Activated T-cell treated with anti-CD3 and anti-CD28 coated beads, Interleukin-2, amount 50 U/mL, for 24 hours (primary cell): Measurements from ENCODE around the gene TMA7.

Experiments used
- DNase-seq: peaks from one replicate; pipeline ENCODE4 v3.0.0-alpha.2; 2020
- H3K27ac Mint-ChIP-seq: 2 replicates; pipeline ENCODE4 v1.8.0; 2020; ENCODE audit warnings: mild to moderate bottlenecking, mixed read lengths
- H3K27me3 Mint-ChIP-seq: 2 replicates; pipeline ENCODE4 v1.8.0; 2020; ENCODE audit warnings: mixed read lengths
- H3K36me3 Mint-ChIP-seq: 2 replicates; pipeline ENCODE4 v1.8.0; 2020; ENCODE audit warnings: low read depth, mixed read lengths
- H3K4me1 Mint-ChIP-seq: 2 replicates; pipeline ENCODE4 v1.8.0; 2020; ENCODE audit warnings: low read depth, mixed read lengths
- H3K4me3 Mint-ChIP-seq: 2 replicates; pipeline ENCODE4 v1.8.0; 2020; ENCODE audit warnings: mild to moderate bottlenecking, moderate library complexity, mixed read lengths
- H3K9me3 Mint-ChIP-seq: 2 replicates; pipeline ENCODE4 v1.8.0; 2020; ENCODE audit warnings: mixed read lengths

TMA7 gene

DNA sequence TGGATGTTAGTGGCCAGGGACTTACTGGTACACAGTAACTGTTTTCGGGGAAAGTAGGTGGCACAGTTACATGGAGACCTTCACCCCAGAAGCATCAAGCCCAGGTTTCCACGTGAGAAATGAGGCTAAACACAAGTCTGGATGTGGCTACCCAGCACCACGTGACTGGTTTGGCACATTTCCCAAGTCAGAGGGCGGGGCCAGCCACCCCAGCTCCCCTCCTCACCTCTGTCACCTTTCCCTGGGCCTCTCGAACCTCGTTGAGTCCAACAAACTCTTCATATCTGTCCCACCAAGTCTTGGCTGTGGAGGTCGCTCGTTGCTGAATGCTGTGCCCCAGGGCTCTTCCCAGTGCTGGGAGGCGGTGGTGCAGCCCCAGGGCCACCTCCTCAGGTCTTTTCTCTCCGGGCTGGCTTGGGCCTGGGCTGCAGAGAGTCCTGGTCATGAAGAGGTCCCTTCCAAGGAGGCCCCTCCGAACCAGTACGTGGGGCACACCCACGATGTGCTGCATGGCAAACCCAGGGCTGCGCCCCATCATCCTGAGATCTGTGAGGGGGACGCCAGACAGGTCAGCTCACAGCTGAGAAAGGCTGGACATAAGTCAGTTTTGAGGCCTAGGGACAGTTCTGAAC, 5.3 kb upstream of the TMA7 start:
- DNase-seq = no peak
- H3K4me1 Mint-ChIP-seq = peaks cover 31% of the 10 kb centered on the region
- H3K36me3 Mint-ChIP-seq = peaks cover 47% of the 10 kb centered on the region
- no peak overlapping the region for H3K4me3 Mint-ChIP-seq
- H3K27ac Mint-ChIP-seq = no peak overlapping the region
- H3K27me3 Mint-ChIP-seq = no peaks in the 10 kb centered on the region
- no peaks in the 10 kb centered on the region for H3K9me3 Mint-ChIP-seq

- peaks cover 52% of the 10 kb centered on the region for H3K36me3 Mint-ChIP-seq
- DNase-seq = no peak
- no peaks in the 10 kb centered on the region for H3K9me3 Mint-ChIP-seq
- H3K27me3 Mint-ChIP-seq = no peaks in the 10 kb centered on the region
- H3K4me1 Mint-ChIP-seq = peaks cover 30% of the 10 kb centered on the region
- H3K27ac Mint-ChIP-seq = peak overlapping the region; percentile 2
- H3K4me3 Mint-ChIP-seq = no peak overlapping the region
Measured at GRCh38 chr3:48435223-48435595, 4.8 kb upstream of the TMA7 start.

- Mint-ChIP-seq H3K4me3 (no peak overlapping the region), H3K4me1 (peaks cover 26% of the 10 kb centered on the region), H3K27ac (no peak overlapping the region), H3K36me3 (peaks cover 55% of the 10 kb centered on the region), H3K9me3 (no peaks in the 10 kb centered on the region), H3K27me3 (no peaks in the 10 kb centered on the region)
- peak; percentile 88 for DNase-seq
Measured at GRCh38 chr3:48435774-48436476, 4.1 kb upstream of the TMA7 start.

- Mint-ChIP-seq H3K27ac (no peak overlapping the region), H3K36me3 (peaks cover 54% of the 10 kb centered on the region), H3K4me1 (peaks cover 26% of the 10 kb centered on the region), H3K27me3 (no peaks in the 10 kb centered on the region), H3K4me3 (no peak overlapping the region), H3K9me3 (no peaks in the 10 kb centered on the region)
- no peak for DNase-seq
Measured at GRCh38 chr3:48436477-48436787, 3.6 kb upstream of the TMA7 start.

- Mint-ChIP-seq H3K9me3 (no peaks in the 10 kb centered on the region), H3K27ac (no peak overlapping the region), H3K27me3 (no peaks in the 10 kb centered on the region), H3K4me3 (no peak overlapping the region), H3K4me1 (peaks cover 31% of the 10 kb centered on the region), H3K36me3 (peaks cover 54% of the 10 kb centered on the region)
- DNase-seq = no peak
Measured at GRCh38 chr3:48436855-48437254, 3.2 kb upstream of the TMA7 start.

DNA sequence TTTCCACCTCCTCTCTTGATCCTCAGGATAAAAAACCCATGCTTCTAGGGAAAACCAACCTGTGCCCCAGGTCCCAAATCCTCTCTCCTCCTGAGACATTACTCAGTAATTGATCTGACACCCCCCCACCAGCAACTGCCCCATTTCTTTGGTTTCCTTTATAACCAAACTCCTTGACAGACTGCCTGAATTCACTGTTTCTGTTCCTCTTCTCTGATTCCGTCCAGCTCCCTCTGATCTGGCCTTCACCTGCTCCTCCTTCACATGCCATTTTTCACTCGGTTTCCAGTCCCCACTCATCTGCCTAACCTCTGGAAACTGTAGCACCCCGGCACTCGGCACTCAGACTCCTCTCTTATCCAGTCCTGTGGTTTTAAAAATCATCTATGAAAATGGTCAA, 2.2 kb upstream of the TMA7 start:
- no peak for DNase-seq
- Mint-ChIP-seq H3K27me3 (no peaks in the 10 kb centered on the region), H3K4me3 (no peak overlapping the region), H3K4me1 (peaks cover 38% of the 10 kb centered on the region), H3K36me3 (peaks cover 54% of the 10 kb centered on the region), H3K27ac (no peak overlapping the region), H3K9me3 (no peaks in the 10 kb centered on the region)

- peaks cover 42% of the 10 kb centered on the region for H3K4me1 Mint-ChIP-seq
- no peaks in the 10 kb centered on the region for H3K27me3 Mint-ChIP-seq
- peak overlapping the region; percentile 94 for H3K4me3 Mint-ChIP-seq
- H3K9me3 Mint-ChIP-seq = no peaks in the 10 kb centered on the region
- peak overlapping the region; percentile 97 for H3K27ac Mint-ChIP-seq
- no peak for DNase-seq
- peaks cover 57% of the 10 kb centered on the region for H3K36me3 Mint-ChIP-seq
Measured at GRCh38 chr3:48440590-48440958, 517 bp downstream of the TMA7 start.

DNA sequence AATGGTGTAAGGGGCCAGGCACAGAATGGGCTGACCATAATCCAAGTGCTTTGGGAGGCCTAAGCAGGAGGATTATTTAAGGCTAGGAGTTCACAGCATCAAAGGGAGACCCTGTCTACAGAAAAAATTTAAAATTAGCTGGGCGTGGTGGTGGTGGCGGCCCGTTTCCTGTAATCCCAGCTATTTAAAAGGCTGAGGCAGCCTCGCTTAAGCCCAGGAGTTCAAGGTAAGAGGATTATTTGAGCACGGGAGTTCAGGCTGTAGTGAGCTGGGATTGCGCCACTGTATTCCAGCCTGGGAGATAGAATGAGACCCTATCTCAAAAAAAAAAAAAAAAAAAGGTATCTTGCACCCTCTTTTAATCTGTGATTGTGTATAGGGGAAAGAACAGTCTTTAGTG, 1.9 kb downstream of the TMA7 start:
- peaks cover 68% of the 10 kb centered on the region for H3K36me3 Mint-ChIP-seq
- H3K4me1 Mint-ChIP-seq = peaks cover 51% of the 10 kb centered on the region
- peak overlapping the region; percentile 97 for H3K27ac Mint-ChIP-seq
- H3K4me3 Mint-ChIP-seq = peak overlapping the region; percentile 94
- no peaks in the 10 kb centered on the region for H3K27me3 Mint-ChIP-seq
- H3K9me3 Mint-ChIP-seq = no peaks in the 10 kb centered on the region
- no peak for DNase-seq

GRCh38 chr3:48445277-48445882, 5.3 kb downstream of the TMA7 start:
- H3K36me3 Mint-ChIP-seq = peaks cover 89% of the 10 kb centered on the region
- no peaks in the 10 kb centered on the region for H3K27me3 Mint-ChIP-seq
- H3K9me3 Mint-ChIP-seq = no peaks in the 10 kb centered on the region
- H3K4me3 Mint-ChIP-seq = peak overlapping the region; percentile 89
- DNase-seq = no peak
- peak overlapping the region; percentile 89 for H3K27ac Mint-ChIP-seq
- H3K4me1 Mint-ChIP-seq = peaks cover 56% of the 10 kb centered on the region

DNA sequence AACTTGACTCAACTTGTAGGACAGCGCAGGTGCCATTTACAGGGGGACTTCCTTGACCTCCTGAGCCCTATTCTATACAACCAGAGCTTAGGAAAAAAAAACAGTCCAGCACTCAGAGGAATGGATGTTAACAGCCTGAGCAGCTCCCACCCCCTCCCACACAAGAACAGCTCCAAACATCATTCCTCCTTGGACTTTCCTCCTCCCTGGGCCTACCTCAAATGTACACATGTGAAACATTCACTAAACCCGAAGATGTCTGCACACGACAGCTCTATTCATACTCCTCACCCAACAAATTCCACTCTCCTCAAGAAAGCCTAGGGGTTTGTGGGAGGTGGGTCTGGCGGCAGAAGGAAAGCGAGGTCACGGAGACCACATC, 6.0 kb downstream of the TMA7 start:
- peaks cover 56% of the 10 kb centered on the region for H3K4me1 Mint-ChIP-seq
- peak overlapping the region; percentile 89 for H3K4me3 Mint-ChIP-seq
- H3K27ac Mint-ChIP-seq = peak overlapping the region; percentile 89
- DNase-seq = no peak
- no peaks in the 10 kb centered on the region for H3K9me3 Mint-ChIP-seq
- peaks cover 87% of the 10 kb centered on the region for H3K36me3 Mint-ChIP-seq
- H3K27me3 Mint-ChIP-seq = no peaks in the 10 kb centered on the region

DNA sequence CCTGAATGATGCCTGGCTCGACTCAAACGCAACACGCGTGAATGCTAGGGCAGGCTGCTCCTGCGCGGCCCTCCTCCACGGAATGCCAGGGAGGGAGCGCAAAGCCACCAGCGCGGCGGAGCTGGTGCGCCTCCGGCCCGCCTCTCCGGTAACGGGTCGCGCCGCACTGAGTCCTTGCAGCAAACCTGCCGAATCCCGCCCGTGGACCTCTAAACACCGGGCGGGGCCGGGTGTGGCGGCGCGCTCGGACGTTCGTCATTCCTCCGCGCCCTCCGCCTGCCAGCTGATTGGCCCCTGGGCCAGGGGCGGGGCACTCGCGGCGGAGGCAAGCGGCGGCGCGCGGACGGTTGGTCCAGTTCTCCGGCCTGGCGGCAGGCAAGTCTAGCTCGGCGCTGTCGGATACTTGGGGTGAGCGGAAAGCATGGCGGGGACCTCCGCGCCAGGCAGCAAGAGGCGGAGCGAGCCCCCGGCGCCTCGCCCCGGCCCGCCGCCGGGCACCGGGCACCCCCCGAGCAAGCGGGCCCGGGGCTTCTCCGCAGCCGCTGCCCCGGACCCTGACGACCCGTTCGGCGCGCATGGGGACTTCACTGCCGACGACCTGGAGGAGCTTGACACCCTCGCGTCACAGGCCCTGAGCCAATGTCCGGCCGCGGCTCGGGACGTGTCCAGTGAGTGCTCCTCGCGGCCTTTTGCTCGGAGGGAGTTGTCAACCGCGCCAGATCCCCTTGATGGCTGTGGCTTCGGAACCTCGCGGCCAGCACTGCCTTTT, 6.6 kb downstream of the TMA7 start, which contains the start of gene ATRIP:
ATRIP (plus strand) TSS at position 313 of the 769 bp plus-strand sequence; CDS start at position 422, 109 bp downstream.
- H3K27me3 Mint-ChIP-seq = no peaks in the 10 kb centered on the region
- DNase-seq = peak; percentile 93
- peak within 1 kb of the TSS; percentile 89 for H3K4me3 Mint-ChIP-seq
- H3K36me3 Mint-ChIP-seq = peaks cover 87% of the 10 kb centered on the region
- peak within 1 kb of the TSS; percentile 92 for H3K27ac Mint-ChIP-seq
- no peaks in the 10 kb centered on the region for H3K9me3 Mint-ChIP-seq
- peaks cover 54% of the 10 kb centered on the region for H3K4me1 Mint-ChIP-seq

DNA sequence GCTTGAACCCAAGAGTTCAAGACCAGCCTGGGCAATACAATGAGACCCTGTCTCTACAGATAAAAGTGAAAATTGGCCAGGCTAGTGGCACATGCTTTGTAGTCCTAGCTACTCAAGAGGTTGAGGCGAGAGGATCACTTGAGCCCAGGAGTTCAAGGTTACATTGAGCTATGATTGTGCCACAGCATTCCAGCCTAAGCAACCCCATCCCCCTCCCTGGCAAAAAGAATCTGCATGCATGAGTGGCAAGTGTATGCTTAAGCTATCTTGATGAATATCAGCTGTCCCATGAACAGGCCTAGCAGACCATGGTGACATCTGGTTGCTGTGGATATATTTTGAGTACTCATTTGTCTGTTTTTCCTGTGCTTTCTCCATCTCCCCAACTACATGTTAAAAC, 11.2 kb downstream of the TMA7 start:
- Mint-ChIP-seq H3K27ac (no peak overlapping the region), H3K36me3 (peaks cover 87% of the 10 kb centered on the region), H3K4me3 (no peak overlapping the region), H3K4me1 (peaks cover 22% of the 10 kb centered on the region), H3K27me3 (no peaks in the 10 kb centered on the region), H3K9me3 (no peaks in the 10 kb centered on the region)
- DNase-seq = no peak

GRCh38 chr3:48456456-48456855, 16.4 kb downstream of the TMA7 start:
- H3K27me3 Mint-ChIP-seq = no peaks in the 10 kb centered on the region
- no peak overlapping the region for H3K4me3 Mint-ChIP-seq
- no peak for DNase-seq
- H3K9me3 Mint-ChIP-seq = no peaks in the 10 kb centered on the region
- H3K4me1 Mint-ChIP-seq = peaks cover 2% of the 10 kb centered on the region
- peaks cover 88% of the 10 kb centered on the region for H3K36me3 Mint-ChIP-seq
- no peak overlapping the region for H3K27ac Mint-ChIP-seq

DNA sequence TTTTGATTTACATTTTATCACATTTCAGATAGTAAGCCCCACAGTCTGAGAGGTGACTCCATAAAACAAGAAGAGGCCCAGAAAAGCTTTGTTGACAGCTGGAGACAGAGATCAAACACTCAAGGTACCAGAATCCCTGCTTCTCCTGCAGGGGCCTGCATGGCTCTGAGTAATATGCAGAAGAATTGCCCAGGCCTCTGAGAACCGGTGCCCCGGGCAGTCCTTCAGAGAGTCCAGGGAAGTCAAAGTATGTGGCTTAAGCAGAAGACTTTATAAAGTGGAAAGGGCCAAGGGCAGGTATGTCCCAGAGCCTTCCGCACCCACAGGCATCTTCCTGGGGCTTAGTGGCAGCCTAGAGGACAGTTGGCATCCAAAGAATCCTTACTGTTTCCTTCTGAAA, 19.3 kb downstream of the TMA7 start:
- H3K9me3 Mint-ChIP-seq = no peaks in the 10 kb centered on the region
- H3K4me1 Mint-ChIP-seq = peaks cover 2% of the 10 kb centered on the region
- no peaks in the 10 kb centered on the region for H3K27me3 Mint-ChIP-seq
- H3K4me3 Mint-ChIP-seq = no peak overlapping the region
- DNase-seq = no peak
- peaks cover 69% of the 10 kb centered on the region for H3K36me3 Mint-ChIP-seq
- no peak overlapping the region for H3K27ac Mint-ChIP-seq
